Smooth muscle cell (in vitro differentiated cells): Measurements from ENCODE around the gene NUTF2. TPM values are rescaled to one million over a fixed set of nuclear protein-coding genes. Genes with fewer than 3 reads are reported as not detected.

Experiments used
- DNase-seq: peaks from one replicate; lab custom pipeline; 2025; ENCODE audit not compliant: unreplicated experiment; lab: John Stamatoyannopoulos, UW
- H2AFZ ChIP-seq: fragments of 200-600 bp; sonication (generic); 2 replicates; pipeline ENCODE4 v1.6.0; 2016; ENCODE audit warnings: antibody characterized with exemption, low read depth, mild to moderate bottlenecking
- H3F3A ChIP-seq: fragments of 200-600 bp; sonication (generic); 2 replicates; pipeline ENCODE4 v1.6.0; 2017; ENCODE audit warnings: antibody characterized with exemption, low read depth
- H3K27ac ChIP-seq: fragments of 200-600 bp; sonication (generic); 2 replicates; pipeline ENCODE4 v1.5.1; 2016; ENCODE audit warnings: low read depth, mild to moderate bottlenecking
- H3K27me3 ChIP-seq: fragments of 200-600 bp; sonication (generic); 2 replicates; pipeline ENCODE4 v1.6.1; 2016; ENCODE audit warnings: low read depth, mild to moderate bottlenecking
- H3K36me3 ChIP-seq: fragments of 200-600 bp; sonication (generic); 2 replicates; pipeline ENCODE4 v1.5.1; 2016; ENCODE audit warnings: low read depth
- H3K4me1 ChIP-seq: fragments of 200-600 bp; sonication (generic); 2 replicates; pipeline ENCODE4 v1.5.1; 2016; ENCODE audit warnings: low read depth
- H3K4me2 ChIP-seq: fragments of 200-600 bp; sonication (generic); 2 replicates; pipeline ENCODE4 v1.6.0; 2016; ENCODE audit warnings: mild to moderate bottlenecking
- H3K4me3 ChIP-seq: fragments of 200-600 bp; sonication (generic); 2 replicates; pipeline ENCODE4 v1.5.1; 2016; ENCODE audit warnings: mild to moderate bottlenecking
- H3K79me2 ChIP-seq: fragments of 200-600 bp; sonication (generic); 2 replicates; pipeline ENCODE4 v1.6.0; 2016; ENCODE audit warnings: low read depth, mild to moderate bottlenecking
- H3K9ac ChIP-seq: fragments of 200-600 bp; sonication (generic); 2 replicates; pipeline ENCODE4 v1.6.0; 2016; ENCODE audit warnings: low read depth
- H3K9me3 ChIP-seq: fragments of 200-600 bp; sonication (generic); replicated peaks from 2 replicates; pipeline ENCODE4 v1.5.1; 2016; ENCODE audit warnings: low read depth
- H4K20me1 ChIP-seq: fragments of 200-600 bp; sonication (generic); 2 replicates; pipeline ENCODE4 v1.6.0; 2016; ENCODE audit warnings: low read depth
- CTCF ChIP-seq: fragments of 200-600 bp; sonication (generic); IDR thresholded peaks from 2 replicates; pipeline ENCODE4 v1.5.1; 2017; ENCODE audit warnings: borderline replicate concordance, mild to moderate bottlenecking, antibody characterized with exemption; ENCODE audit not compliant: insufficient read depth, poor library complexity, severe bottlenecking
- WGBS: methylation state at CpG from one replicate; pipeline ENCODE4 v1.1.7; 2016; ENCODE audit warnings: low lambda C conversion rate; 5-methylcytosine and 5-hydroxymethylcytosine counted together
- polyA plus RNA-seq: library from polyadenylated mRNA; unstranded; fragments of >200 nt; fragmentation: Nextera tagmentation; extraction: Ambion mirVana; gene quantifications from 2 replicates; pipeline ENCODE4 v1.2.1, GENCODE V29; 2016
- total RNA-seq: library from RNA; depleted of rRNA; stranded (reverse); fragments of >200 nt; gene quantifications from 2 replicates; pipeline ENCODE4 v1.2.3, GENCODE V29; 2014

Gene NUTF2
- total and polyA plus RNA-seq, 2 experiments from 2014 or later, result 115 to 202 TPM

GRCh38 chr16:67879936-67880335, 33.2 kb downstream of the NUTF2 start:
- Histone ChIP-seq H3K27ac (no peak overlapping the region), H3K27me3 (no peaks in the 10 kb centered on the region), H3K4me1 (peaks cover 3% of the 10 kb centered on the region), H3K9ac (no peak overlapping the region), H3K79me2 (peaks cover 19% of the 10 kb centered on the region), H2AFZ (no peak overlapping the region), H3K4me2 (no peak overlapping the region), H3K9me3 (no peaks in the 10 kb centered on the region), H3K36me3 (no peaks in the 10 kb centered on the region), H3F3A (no peaks in the 10 kb centered on the region), H4K20me1 (peaks cover 34% of the 10 kb centered on the region), H3K4me3 (no peak overlapping the region)
- 87% methylated on average over 5 of the region's 5 CpGs for WGBS
- no peak for DNase-seq
- TF ChIP-seq CTCF, result no peak

GRCh38 chr16:67880584-67880983, 33.9 kb downstream of the NUTF2 start:
- peaks cover 13% of the 10 kb centered on the region for H3K79me2 ChIP-seq
- H3K9ac ChIP-seq, result no peak overlapping the region
- H3K27me3 ChIP-seq, result no peaks in the 10 kb centered on the region
- no peak overlapping the region for H2AFZ ChIP-seq
- H3K4me3 ChIP-seq, result no peak overlapping the region
- H3K4me1 ChIP-seq, result peaks cover 5% of the 10 kb centered on the region
- no peak overlapping the region for H3K27ac ChIP-seq
- TF ChIP-seq CTCF, result no peak
- no peaks in the 10 kb centered on the region for H3K36me3 ChIP-seq
- no peaks in the 10 kb centered on the region for H3F3A ChIP-seq
- H4K20me1 ChIP-seq, result peaks cover 28% of the 10 kb centered on the region
- no peaks in the 10 kb centered on the region for H3K9me3 ChIP-seq
- no peak overlapping the region for H3K4me2 ChIP-seq
- no peak for DNase-seq
- WGBS, result 98% methylated on average over 13 of the region's 13 CpGs

GRCh38 chr16:67881621-67882161, 35.0 kb downstream of the NUTF2 start:
- Histone ChIP-seq H3K27ac (no peak overlapping the region), H3K4me1 (peaks cover 5% of the 10 kb centered on the region), H3K27me3 (no peaks in the 10 kb centered on the region), H3K79me2 (peaks cover 5% of the 10 kb centered on the region), H3K36me3 (no peaks in the 10 kb centered on the region), H3K4me2 (no peak overlapping the region), H4K20me1 (peaks cover 18% of the 10 kb centered on the region), H3F3A (no peaks in the 10 kb centered on the region), H3K4me3 (no peak overlapping the region), H2AFZ (no peak overlapping the region), H3K9me3 (no peaks in the 10 kb centered on the region), H3K9ac (no peak overlapping the region)
- no peak for TF ChIP-seq CTCF
- 95% methylated on average over 21 of the region's 21 CpGs for WGBS
- no peak for DNase-seq

GRCh38 chr16:67882374-67883145, 35.8 kb downstream of the NUTF2 start:
- 95% methylated on average over 18 of the region's 18 CpGs for WGBS
- no peak for DNase-seq
- H2AFZ ChIP-seq, result no peak overlapping the region
- H3K27me3 ChIP-seq, result no peaks in the 10 kb centered on the region
- H3K9ac ChIP-seq, result no peak overlapping the region
- no peaks in the 10 kb centered on the region for H3F3A ChIP-seq
- no peak overlapping the region for H3K4me3 ChIP-seq
- no peaks in the 10 kb centered on the region for H3K9me3 ChIP-seq
- no peaks in the 10 kb centered on the region for H3K79me2 ChIP-seq
- H3K4me2 ChIP-seq, result no peak overlapping the region
- H3K36me3 ChIP-seq, result no peaks in the 10 kb centered on the region
- H3K4me1 ChIP-seq, result peaks cover 5% of the 10 kb centered on the region
- TF ChIP-seq CTCF, result no peak
- peaks cover 16% of the 10 kb centered on the region for H4K20me1 ChIP-seq
- no peak overlapping the region for H3K27ac ChIP-seq
